ENCODE data around the gene GRAMD1A.
A peak's percentile ranks its signal among the peaks of the same experiment; 100 is the strongest.

The GRAMD1A gene

DNA sequence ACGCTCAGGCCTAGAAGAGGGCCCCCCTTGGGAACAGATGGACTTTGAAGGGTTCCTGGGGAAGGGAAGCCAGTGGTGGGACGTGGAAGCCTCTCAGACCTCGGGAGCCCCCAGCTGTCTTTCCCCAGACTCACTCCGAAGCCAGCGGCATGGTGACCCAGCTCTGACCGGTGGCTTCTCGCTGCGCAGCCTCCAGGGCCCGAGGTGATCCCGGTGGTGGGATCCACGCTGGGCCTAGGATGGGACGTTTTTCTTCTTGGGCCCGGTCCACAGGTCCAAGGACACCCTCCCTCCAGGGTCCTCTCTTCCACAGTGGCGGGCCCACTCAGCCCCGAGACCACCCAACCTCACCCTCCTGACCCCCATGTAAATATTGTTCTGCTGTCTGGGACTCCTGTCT is 66.0 kb downstream of the GRAMD1A start (continued):
- TF ChIP-seq, protein P1, sequence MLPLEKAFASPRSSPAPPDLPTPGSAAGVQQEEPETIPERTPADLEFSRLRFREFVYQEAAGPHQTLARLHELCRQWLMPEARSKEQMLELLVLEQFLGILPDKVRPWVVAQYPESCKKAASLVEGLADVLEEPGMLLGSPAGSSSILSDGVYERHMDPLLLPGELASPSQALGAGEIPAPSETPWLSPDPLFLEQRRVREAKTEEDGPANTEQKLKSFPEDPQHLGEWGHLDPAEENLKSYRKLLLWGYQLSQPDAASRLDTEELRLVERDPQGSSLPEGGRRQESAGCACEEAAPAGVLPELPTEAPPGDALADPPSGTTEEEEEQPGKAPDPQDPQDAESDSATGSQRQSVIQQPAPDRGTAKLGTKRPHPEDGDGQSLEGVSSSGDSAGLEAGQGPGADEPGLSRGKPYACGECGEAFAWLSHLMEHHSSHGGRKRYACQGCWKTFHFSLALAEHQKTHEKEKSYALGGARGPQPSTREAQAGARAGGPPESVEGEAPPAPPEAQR (tag by site-specific recombination; IDR thresholded peaks at IDR 0.05): no peak
- TF ChIP-seq, protein P2, sequence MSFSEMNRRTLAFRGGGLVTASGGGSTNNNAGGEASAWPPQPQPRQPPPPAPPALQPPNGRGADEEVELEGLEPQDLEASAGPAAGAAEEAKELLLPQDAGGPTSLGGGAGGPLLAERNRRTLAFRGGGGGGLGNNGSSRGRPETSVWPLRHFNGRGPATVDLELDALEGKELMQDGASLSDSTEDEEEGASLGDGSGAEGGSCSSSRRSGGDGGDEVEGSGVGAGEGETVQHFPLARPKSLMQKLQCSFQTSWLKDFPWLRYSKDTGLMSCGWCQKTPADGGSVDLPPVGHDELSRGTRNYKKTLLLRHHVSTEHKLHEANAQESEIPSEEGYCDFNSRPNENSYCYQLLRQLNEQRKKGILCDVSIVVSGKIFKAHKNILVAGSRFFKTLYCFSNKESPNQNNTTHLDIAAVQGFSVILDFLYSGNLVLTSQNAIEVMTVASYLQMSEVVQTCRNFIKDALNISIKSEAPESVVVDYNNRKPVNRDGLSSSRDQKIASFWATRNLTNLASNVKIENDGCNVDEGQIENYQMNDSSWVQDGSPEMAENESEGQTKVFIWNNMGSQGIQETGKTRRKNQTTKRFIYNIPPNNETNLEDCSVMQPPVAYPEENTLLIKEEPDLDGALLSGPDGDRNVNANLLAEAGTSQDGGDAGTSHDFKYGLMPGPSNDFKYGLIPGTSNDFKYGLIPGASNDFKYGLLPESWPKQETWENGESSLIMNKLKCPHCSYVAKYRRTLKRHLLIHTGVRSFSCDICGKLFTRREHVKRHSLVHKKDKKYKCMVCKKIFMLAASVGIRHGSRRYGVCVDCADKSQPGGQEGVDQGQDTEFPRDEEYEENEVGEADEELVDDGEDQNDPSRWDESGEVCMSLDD (tag by site-specific recombination; IDR thresholded peaks at IDR 0.05): no peak
- TF ChIP-seq ZNF138 (tag by site-specific recombination; IDR thresholded peaks at IDR 0.05; ENCODE audit: borderline replicate concordance) (no peak), ZNF600 (tag by site-specific recombination; IDR thresholded peaks at IDR 0.05) (no peak)

DNA sequence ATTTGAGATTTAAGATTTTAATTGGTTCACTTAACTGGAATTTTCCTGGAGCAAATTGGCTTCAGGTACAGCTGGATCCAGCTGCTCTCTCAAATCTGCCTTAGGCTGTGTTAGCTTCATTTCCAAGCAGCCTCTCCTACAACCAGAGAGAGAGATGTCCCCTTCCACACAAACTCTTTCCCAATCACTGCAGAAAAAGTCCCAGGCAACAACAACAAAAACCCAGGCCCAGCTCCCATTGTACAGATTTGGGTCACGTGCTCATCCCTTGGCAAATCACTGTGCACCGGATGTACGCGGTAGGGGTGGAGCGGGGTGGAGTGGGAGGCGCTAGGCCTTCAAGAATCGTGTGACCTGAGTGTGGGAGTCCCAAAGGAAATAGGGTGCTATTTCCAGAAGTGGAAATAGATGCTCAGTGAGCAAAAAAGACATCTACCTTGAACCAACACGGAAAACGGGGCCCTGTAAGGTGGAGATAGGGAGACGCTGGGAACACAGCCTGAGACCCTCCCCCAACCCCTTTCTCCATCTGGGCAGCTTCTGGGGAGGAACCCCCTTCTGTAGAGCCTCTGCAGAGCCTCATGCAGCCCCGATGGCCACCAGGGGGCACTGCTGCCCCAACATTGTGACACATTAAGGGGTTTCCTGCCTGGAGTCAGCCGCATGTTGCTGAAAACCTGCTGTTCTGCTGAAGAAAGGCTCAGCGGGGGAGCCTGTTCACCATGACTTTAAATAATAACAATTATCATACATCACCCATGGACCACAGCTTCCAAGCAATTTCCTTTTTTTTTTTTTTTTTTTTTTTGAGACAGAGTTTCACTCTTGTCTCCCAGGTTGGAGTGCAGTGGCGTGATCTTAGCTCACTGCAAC is 66.8 kb downstream of the GRAMD1A start:
- ChIA-PET POLR2A (interaction anchor here (0.5 to 1.7 kb wide), 7 partner anchors 19 to 374 kb away, joined by 3 to 6 read pairs (median 4); no protein-coding TSS in a partner anchor), CTCF (interaction anchor here (0.5 to 5.1 kb wide), 81 partner anchors 11 to 1902 kb away, joined by 3 to 108 read pairs (median 4); partner anchors contain the start of genes FXYD1, FXYD3, FXYD5 and FXYD7)
- Histone ChIP-seq H3K4me3 (ENCODE audit: low read depth, low read length) (no peak overlapping the region), H3K36me3 (ENCODE audit: control insufficient read depth in 2 of 2, insufficient read depth in 1 of 2, low read length in 2 of 2) (no peaks in the 10 kb centered on the region), H3K27ac (ENCODE audit: extremely low read depth, low read depth, low read length) (no peak overlapping the region), H3K9me3 (ENCODE audit: control insufficient read depth, insufficient read depth, low read depth, low read length) (peaks cover 7% of the 10 kb centered on the region), H3K4me1 (ENCODE audit: control insufficient read depth, insufficient read depth, low read length) (peaks cover 10% of the 10 kb centered on the region)
- TF ChIP-seq, protein P3, sequence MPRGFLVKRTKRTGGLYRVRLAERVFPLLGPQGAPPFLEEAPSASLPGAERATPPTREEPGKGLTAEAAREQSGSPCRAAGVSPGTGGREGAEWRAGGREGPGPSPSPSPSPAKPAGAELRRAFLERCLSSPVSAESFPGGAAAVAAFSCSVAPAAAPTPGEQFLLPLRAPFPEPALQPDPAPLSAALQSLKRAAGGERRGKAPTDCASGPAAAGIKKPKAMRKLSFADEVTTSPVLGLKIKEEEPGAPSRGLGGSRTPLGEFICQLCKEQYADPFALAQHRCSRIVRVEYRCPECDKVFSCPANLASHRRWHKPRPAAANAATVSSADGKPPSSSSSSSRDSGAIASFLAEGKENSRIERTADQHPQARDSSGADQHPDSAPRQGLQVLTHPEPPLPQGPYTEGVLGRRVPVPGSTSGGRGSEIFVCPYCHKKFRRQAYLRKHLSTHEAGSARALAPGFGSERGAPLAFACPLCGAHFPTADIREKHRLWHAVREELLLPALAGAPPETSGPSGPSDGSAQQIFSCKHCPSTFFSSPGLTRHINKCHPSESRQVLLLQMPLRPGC (tag by site-specific recombination; IDR thresholded peaks at IDR 0.05): no peak
- TF ChIP-seq, protein P4, sequence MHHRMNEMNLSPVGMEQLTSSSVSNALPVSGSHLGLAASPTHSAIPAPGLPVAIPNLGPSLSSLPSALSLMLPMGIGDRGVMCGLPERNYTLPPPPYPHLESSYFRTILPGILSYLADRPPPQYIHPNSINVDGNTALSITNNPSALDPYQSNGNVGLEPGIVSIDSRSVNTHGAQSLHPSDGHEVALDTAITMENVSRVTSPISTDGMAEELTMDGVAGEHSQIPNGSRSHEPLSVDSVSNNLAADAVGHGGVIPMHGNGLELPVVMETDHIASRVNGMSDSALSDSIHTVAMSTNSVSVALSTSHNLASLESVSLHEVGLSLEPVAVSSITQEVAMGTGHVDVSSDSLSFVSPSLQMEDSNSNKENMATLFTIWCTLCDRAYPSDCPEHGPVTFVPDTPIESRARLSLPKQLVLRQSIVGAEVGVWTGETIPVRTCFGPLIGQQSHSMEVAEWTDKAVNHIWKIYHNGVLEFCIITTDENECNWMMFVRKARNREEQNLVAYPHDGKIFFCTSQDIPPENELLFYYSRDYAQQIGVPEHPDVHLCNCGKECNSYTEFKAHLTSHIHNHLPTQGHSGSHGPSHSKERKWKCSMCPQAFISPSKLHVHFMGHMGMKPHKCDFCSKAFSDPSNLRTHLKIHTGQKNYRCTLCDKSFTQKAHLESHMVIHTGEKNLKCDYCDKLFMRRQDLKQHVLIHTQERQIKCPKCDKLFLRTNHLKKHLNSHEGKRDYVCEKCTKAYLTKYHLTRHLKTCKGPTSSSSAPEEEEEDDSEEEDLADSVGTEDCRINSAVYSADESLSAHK (tag by site-specific recombination; IDR thresholded peaks at IDR 0.05): no peak
- no peak for TF ChIP-seq GLI2 (tag by site-specific recombination; IDR thresholded peaks at IDR 0.05; ENCODE audit: borderline replicate concordance, low read depth)
- peak; percentile 96 for TF ChIP-seq ZIC2 (tag by site-specific recombination; IDR thresholded peaks at IDR 0.05)
- TF ChIP-seq ZNF623 (tag by site-specific recombination; IDR thresholded peaks at IDR 0.05): no peak
- TF ChIP-seq, protein P5, sequence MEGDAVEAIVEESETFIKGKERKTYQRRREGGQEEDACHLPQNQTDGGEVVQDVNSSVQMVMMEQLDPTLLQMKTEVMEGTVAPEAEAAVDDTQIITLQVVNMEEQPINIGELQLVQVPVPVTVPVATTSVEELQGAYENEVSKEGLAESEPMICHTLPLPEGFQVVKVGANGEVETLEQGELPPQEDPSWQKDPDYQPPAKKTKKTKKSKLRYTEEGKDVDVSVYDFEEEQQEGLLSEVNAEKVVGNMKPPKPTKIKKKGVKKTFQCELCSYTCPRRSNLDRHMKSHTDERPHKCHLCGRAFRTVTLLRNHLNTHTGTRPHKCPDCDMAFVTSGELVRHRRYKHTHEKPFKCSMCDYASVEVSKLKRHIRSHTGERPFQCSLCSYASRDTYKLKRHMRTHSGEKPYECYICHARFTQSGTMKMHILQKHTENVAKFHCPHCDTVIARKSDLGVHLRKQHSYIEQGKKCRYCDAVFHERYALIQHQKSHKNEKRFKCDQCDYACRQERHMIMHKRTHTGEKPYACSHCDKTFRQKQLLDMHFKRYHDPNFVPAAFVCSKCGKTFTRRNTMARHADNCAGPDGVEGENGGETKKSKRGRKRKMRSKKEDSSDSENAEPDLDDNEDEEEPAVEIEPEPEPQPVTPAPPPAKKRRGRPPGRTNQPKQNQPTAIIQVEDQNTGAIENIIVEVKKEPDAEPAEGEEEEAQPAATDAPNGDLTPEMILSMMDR (tag by site-specific recombination; IDR thresholded peaks at IDR 0.05): peak; percentile 86
- TF ChIP-seq ZFP41 (tag by site-specific recombination; IDR thresholded peaks at IDR 0.05; ENCODE audit: borderline replicate concordance): no peak
- TF ChIP-seq ZNF621 (tag by site-specific recombination; IDR thresholded peaks at IDR 0.05): no peak
- TF ChIP-seq ZNF558 (tag by site-specific recombination; IDR thresholded peaks at IDR 0.05): peak; percentile 59; the same call in 1 of the 2 replicates
- no peak for TF ChIP-seq ZNF223 (tag by site-specific recombination; IDR thresholded peaks at IDR 0.05)
- TF ChIP-seq, protein P6, sequence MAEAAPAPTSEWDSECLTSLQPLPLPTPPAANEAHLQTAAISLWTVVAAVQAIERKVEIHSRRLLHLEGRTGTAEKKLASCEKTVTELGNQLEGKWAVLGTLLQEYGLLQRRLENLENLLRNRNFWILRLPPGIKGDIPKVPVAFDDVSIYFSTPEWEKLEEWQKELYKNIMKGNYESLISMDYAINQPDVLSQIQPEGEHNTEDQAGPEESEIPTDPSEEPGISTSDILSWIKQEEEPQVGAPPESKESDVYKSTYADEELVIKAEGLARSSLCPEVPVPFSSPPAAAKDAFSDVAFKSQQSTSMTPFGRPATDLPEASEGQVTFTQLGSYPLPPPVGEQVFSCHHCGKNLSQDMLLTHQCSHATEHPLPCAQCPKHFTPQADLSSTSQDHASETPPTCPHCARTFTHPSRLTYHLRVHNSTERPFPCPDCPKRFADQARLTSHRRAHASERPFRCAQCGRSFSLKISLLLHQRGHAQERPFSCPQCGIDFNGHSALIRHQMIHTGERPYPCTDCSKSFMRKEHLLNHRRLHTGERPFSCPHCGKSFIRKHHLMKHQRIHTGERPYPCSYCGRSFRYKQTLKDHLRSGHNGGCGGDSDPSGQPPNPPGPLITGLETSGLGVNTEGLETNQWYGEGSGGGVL (tag by site-specific recombination; IDR thresholded peaks at IDR 0.05): no peak
- TF ChIP-seq, protein P7, sequence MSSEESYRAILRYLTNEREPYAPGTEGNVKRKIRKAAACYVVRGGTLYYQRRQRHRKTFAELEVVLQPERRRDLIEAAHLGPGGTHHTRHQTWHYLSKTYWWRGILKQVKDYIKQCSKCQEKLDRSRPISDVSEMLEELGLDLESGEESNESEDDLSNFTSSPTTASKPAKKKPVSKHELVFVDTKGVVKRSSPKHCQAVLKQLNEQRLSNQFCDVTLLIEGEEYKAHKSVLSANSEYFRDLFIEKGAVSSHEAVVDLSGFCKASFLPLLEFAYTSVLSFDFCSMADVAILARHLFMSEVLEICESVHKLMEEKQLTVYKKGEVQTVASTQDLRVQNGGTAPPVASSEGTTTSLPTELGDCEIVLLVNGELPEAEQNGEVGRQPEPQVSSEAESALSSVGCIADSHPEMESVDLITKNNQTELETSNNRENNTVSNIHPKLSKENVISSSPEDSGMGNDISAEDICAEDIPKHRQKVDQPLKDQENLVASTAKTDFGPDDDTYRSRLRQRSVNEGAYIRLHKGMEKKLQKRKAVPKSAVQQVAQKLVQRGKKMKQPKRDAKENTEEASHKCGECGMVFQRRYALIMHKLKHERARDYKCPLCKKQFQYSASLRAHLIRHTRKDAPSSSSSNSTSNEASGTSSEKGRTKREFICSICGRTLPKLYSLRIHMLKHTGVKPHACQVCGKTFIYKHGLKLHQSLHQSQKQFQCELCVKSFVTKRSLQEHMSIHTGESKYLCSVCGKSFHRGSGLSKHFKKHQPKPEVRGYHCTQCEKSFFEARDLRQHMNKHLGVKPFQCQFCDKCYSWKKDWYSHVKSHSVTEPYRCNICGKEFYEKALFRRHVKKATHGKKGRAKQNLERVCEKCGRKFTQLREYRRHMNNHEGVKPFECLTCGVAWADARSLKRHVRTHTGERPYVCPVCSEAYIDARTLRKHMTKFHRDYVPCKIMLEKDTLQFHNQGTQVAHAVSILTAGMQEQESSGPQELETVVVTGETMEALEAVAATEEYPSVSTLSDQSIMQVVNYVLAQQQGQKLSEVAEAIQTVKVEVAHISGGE (tag by site-specific recombination; conservative IDR thresholded peaks at IDR 0.05; ENCODE audit: low read depth): 0 out of 2 replicates have a peak, but pooled peaks have one; percentile 10
- no peak for TF ChIP-seq KLF16 (tag by site-specific recombination; IDR thresholded peaks at IDR 0.05)
